ENCODE measurements around the gene SLC35G6. TPM values are rescaled to one million over a fixed set of nuclear protein-coding genes. Genes with fewer than 3 reads are reported as not detected.
"Not testable (repeated sequence)": the region's sequence is repeated elsewhere in the genome, so short reads cannot be mapped to it uniquely, and the experiment has no call there.

Gene SLC35G6
- polyA plus RNA-seq, 3 donors = not detected

DNA sequence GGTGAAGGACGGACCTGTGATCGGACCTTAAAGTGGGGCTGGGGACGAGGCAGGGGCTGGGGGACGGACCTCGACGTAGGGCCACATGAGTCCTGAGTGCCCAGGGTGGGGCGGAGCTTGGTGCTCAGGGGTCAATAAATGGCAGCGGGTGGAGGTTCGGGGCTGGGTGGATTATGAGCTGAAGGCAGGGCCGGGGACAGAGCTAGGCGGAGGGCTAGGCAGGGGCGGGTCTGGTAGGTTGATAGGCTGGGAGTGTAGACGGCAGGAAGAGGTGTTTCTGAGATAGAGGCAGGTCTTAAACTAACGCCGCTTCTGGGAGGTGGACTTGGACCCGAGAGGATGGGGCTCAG, 35.7 kb upstream of the SLC35G6 start:
- 1 to 9% (median 2%) methylated on average over 16 of the region's 16 CpGs for WGBS, 3 donors
- no peak overlapping the region for H3K27ac ChIP-seq (ENCODE audit: low read depth, low read length)

DNA sequence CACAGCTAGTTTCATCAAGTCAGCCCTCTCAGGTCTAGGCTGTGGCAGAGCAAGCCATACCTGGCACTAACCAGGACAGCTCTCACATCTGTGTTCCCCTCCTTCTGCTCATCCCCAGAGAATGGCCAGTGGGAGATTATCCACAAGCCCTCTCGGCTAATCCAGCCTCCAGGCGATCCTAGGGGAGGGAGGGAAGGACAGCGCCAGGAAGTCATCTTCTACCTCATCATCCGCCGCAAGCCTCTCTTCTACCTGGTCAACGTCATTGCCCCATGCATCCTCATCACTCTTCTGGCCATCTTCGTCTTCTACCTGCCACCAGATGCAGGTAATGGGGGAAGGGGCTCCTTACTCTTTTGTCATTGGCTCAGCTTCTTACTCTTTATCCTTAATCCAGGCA, 32.8 kb upstream of the SLC35G6 start:
- H3K27ac ChIP-seq (ENCODE audit: low read depth, low read length) = no peak overlapping the region
- WGBS, 3 donors = 85 to 96% (median 90%) methylated on average over 6 to 7 of the region's 7 CpGs

DNA sequence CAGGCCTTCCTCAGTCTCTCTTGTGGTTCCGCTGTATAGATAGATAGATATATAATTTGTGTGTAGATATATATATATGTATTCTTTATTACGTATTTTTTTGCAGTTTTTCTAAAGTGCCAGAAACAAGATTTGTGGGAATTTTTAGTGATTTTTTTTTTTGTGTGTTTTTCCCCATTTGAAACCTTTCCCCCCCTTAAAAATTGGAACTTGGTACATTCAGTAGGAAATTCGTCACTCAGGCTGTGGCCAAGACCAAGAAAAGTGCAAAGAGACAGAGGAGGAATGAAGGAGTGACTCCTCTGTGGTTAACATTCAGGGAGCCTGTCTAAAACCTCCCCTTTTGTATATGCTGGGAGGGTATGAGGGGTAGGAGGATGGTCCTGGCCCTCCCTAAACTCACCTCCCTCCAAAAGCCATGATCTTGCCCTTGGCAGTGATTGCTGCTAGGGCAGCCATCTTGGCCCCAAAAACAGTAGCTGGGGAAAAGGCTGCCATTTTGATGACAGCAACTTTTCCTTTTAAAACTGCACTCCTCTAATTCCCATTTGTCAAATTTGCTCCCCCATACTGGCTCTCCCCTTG, 21.2 kb upstream of the SLC35G6 start:
- no peak overlapping the region for H3K27ac ChIP-seq (ENCODE audit: low read depth, low read length)
- WGBS, 3 donors = 67 to 75% (median 75%) methylated on average over 3 of the region's 3 CpGs

DNA sequence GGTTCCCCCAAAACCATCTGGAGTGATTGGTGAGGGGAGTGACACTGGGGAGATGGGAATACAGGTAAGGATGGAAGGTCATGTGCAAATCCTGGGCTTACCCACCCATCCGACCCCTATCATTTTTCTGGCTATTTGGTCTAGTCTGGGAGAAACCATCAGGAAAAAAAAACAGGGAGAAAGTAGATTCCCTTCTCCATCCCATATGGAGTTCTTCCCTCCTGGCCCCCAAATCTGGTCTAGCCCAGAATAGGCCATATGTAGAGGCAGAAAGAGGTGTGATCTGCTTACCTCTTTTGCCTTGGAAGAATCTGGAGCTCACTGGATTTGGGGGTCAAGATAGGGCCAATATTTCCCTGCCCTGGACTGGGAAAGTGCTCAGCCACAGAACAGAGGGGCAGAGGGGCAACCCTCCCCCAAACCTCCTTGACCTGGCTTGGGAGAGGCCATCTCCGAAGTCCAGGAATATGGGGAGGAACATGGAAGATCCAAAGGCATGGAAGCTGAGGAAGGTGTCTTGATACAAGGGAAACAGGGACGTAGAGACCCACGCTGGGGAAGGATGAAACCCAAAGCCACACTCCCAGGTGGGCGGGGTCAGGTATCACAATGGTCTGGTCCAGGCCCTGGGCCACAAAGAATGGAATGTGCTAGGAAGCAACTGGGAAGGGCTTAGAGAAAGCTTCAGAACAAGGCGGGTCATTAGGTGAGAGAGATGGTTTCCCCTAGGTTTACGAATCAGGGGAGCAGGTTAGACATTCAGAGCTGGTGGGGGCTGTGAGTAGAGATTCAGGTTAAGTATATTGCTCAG, 20.2 kb upstream of the SLC35G6 start:
- 94 to 98% (median 96%) methylated on average over 7 of the region's 7 CpGs for WGBS, 3 donors
- H3K27ac ChIP-seq (ENCODE audit: low read depth, low read length) = no peak overlapping the region

DNA sequence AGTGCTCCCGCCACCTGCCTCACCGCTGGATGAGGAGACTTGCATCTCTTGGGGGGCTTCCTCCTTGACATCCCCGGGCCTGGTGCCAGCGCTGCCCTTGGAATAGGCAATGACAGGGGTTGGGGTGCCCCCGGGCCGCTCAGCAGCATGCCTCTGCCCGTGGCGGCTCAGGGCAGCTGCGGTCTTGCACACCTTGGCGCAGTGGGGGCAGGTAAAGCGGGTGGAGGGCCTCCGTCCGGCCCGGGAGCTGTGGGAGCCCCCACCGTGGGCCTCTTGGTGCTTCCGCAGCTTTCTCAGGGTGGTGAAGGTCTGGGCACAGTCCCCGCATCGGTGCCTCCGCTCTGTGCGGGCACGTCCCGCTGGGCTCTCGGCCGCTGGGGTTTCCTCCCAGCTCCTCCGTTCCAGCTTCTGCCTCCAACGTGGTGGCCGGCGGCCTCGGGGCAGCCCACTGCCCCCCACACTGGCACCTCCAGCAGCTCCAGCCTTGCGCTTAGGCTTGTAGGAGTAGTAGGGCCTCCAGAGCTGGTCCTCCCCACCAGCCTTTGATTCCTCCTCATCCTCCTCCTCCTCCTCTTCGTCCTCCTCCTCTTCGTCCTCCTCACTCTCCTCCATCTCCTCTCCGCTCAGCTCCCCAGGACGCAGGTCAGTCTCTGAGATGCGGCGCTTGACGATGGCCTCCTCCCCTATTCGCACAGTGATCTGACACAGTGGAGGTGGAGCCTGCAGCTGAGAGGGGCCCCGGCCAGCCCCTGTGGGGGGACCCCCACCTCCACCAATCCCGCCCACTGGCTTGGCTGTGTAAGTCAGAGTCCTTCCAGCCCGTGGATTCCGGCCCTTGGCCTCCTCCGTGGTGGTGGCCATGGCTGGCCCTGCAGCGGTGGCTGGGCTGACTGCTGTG, 18.5 kb upstream of the SLC35G6 start:
- H3K27ac ChIP-seq (ENCODE audit: low read depth, low read length) = no peak overlapping the region
- WGBS, 3 donors = 90 to 92% (median 90%) methylated on average over 38 to 44 of the region's 44 CpGs

DNA sequence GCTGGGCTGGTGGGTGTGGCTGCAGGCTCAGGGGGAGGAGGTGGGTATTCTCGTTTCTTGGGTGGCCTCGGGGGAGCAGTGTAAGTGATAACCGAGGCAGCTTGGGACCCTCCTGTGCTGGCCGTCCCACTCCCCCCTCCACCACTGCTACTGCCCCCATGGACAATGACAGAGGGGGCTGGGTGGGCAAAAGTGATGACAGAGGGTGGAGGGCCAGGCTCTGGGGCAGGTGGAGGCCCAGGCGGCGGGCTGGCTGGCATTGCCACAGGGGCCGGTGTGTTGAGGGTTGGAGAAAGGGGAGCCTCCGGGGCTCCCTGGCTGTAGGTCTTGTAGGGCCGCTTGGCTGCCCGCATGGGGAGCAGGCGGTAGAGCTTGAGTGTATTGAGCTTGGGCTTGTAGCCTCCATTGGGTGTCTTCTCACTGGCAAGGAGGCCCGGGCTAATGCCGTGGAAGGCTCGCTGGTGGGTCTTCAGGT, 17.8 kb upstream of the SLC35G6 start:
- no peak overlapping the region for H3K27ac ChIP-seq (ENCODE audit: low read depth, low read length)
- 86 to 90% (median 86%) methylated on average over 14 of the region's 14 CpGs for WGBS, 3 donors

DNA sequence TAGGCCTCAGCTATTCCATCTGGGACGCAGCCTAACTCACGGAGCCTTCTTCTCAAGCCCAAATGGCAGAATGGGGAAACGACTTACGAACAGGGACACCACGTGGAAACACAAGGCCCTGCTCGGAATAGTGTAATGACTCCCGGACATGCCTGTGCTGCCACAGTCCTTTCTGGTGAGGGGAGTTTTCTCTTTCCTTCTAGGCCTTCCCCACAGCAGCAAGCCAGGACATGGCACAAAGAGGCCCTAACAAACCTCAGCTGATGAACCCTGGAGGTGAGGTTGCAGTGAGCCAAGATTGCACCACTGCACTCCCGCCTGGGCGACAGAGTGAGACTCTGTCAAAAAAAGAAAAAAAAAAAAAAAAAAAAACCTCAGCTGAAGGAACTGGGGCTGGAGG, 17.2 kb upstream of the SLC35G6 start:
- no peak overlapping the region for H3K27ac ChIP-seq (ENCODE audit: low read depth, low read length)
- WGBS, 3 donors = 90 to 92% (median 91%) methylated on average over 9 of the region's 9 CpGs

DNA sequence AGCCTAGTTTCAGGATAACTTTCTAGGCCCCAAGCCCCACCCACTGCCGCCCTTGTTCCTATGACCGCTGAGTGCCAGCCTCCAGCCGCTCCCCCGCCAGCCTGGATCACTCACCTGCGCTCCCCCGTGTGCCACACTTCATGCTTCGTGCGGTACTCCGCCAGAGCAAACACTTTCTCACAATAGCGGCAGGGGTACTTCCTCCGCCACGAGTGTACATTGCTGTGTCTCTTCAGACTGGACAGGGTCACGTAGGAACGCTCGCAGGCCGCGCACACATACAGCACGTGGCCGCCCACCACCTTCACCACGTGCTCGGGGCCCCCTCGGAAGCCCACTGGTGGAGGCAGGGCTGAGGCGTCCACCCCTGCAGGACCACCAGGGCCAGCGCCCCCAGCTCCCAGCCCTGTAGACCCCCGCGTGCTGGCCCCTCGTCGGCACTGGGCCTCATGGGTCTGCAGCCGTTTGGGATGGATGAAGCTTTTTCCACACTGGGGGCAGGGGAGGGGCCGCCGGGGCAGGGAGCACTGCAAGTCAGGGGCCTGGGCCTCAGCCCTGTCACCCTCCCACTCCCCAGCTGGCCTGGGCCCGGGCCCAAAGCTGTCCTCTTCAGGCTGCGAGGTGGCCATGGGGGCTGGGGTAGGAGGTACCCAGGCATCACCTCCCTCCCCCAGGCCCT, 15.5 kb upstream of the SLC35G6 start:
- no peak overlapping the region for H3K27ac ChIP-seq (ENCODE audit: low read depth, low read length)
- 89 to 93% (median 89%) methylated on average over 32 to 33 of the region's 33 CpGs for WGBS, 3 donors

DNA sequence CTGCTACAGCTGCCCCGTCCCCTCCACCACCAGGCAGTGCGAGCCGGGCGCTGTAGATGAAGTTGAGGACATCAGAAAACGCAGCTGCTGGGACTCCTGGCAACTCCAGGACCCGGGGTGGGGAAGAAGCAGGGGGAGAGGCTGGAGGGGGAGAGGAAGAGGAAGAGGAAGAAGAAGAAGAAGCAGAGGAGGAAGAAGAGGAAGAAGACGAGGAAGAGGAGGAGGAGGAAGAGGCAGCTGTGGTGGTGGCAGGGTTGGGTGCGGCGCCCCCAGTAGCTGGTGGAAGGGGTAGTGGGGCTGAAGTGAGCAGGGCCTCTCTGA, 15.0 kb upstream of the SLC35G6 start:
- H3K27ac ChIP-seq (ENCODE audit: low read depth, low read length) = no peak overlapping the region
- 71 to 87% (median 72%) methylated on average over 9 of the region's 9 CpGs for WGBS, 3 donors

DNA sequence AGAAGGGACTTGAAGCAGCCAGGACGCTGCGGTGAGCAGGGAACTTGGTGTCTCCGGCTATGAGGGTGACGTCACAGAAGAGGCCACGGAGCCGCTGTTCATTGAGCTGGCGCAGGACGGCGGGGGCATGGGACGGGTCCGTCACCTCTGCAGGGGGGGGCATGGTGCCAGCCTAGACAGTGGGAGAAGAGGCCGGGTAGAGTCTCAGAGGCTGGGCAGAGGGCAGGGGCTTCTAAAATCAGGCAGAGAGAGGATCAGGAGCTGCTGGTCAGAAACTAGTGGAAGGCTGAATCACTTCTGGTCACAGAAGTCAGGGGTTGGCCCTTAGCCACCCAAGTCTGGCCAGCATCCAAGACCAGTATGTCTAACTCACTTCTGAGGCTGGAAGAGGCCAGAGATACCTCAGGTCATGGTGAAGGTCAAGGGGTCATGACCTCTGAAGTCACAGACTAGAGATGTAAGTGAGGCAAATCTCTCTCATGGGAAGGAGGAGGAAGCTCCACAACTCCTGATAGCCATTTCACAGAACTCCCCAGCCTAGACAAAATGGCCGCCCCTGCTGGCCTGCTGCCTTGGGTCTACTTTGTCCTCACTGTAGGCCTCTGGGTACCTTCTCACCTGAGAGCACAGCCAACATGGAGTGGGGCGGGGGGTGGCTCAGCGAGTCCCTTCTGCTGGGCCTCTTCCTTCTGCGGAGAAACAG, 14.5 kb upstream of the SLC35G6 start:
- no peak overlapping the region for H3K27ac ChIP-seq (ENCODE audit: low read depth, low read length)
- WGBS, 3 donors = 48 to 84% (median 56%) methylated on average over 16 of the region's 16 CpGs

DNA sequence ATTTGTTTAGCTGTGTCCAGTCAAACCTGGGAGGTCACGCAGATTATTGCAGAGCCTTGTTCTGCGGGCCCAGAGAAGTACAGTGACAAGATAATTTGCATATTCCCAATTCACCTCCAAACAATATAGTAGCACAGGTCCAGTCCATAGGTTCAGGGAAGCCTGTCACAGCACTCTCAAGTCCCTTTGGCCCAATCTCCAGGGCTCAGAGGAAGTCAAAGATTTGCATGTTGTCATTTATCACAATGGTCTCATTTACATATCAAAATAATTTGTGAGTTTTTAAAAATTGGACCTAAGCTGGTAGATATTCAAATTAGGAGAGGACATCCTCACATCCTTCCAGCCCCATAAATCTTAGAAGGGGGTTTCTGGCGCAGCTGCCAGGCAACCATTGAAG, 13.7 kb upstream of the SLC35G6 start:
- WGBS, 3 donors = 80 to 91% (median 90%) methylated on average over 3 of the region's 3 CpGs
- no peak overlapping the region for H3K27ac ChIP-seq (ENCODE audit: low read depth, low read length)

DNA sequence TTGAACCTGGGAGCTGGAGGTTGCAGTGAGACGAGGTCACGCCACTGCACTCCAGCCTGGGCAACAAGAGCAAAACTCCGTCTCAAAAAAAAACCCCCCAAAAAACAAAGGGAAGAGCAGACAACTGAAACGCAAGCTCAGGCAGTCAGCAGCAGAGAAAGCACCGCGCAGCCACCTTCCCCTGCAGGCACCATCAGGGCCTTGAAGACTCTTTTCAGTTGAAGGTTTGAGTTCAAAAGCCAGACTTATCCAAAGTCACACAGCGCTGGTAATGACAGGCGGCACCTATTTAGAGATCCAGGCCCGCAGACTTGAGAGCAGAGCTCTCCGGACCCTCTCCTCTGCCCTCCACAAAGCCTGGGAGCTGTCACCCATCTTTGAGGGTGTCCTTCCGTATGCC, 13.0 kb upstream of the SLC35G6 start:
- 92 to 94% (median 94%) methylated on average over 11 of the region's 11 CpGs for WGBS, 3 donors
- no peak overlapping the region for H3K27ac ChIP-seq (ENCODE audit: low read depth, low read length)

DNA sequence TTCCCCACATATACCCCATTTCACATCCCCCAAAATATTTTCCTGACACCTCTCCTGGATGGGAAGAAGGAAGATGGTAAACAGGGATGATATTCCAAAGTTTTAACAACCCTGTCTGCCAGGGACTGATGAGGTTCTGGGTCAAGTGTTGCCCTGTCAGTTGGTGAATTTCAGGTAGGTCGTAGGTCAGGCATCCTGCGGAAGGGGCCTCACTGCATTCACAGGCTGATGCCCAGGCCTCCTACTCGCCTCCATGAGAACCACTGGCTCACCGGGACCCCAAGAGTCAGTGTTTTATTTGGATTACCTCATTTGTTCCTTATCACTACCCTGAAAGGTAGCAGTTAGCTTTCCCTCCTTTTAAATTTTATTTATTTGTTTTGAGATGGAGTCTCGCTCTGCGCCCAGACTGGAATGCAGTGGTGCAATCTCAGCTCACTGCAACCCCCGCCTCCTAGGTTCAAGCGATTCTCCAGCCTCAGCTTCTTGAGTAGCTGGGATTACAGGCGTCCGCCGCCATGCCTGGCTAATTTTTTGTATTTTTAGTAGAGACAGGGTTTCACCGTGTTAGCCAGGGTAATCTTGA, 12.3 kb upstream of the SLC35G6 start:
- 77 to 80% (median 78%) methylated on average over 12 of the region's 12 CpGs for WGBS, 3 donors
- no peak overlapping the region for H3K27ac ChIP-seq (ENCODE audit: low read depth, low read length)

DNA sequence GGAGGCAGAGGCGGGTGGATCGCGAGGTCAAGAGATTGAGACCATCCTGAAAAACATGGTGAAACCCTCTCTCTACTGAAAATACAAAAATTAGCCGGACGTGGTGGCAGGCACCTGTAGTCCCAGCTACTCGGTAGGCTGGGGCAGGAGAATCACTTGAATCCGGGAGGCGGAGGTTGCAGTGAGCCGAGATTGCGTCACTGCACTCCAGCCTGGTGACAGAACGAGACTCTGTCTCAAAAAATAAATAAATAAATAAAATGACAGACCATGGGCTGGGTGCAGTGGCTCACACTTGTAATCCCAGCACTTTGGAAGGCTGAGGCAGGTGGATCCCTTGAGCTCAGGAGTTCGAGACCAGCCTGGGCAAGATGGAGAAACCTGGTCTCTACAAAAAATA, 11.4 kb upstream of the SLC35G6 start:
- not testable (repeated sequence) for H3K27ac ChIP-seq (ENCODE audit: low read depth, low read length)
- WGBS, 3 donors = 77 to 94% (median 85%) methylated on average over 12 of the region's 12 CpGs

DNA sequence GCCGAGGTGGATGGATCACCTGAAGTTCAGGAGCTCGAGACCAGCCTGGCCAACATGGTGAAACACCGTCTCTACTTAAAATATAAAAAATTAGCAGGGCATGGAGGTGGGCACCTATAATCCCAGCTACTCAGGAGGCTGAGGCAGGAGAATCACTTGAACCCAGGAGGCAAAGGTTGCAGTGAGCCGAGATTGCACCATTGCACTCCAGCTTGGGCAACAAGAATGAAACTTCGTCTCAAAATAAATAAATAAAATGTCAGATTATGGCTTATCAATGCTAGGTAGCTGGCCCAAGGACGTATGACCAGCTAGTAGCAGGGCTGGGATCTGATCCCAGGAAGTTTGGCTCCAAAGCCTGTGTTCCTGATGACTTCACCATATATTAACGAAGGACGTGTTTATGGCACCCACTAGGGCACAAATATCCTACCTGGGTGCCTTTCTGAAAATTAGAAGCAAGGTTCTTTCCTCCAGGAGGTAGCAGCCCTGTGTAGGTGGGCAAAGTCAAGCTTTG, 10.7 kb upstream of the SLC35G6 start:
- H3K27ac ChIP-seq (ENCODE audit: low read depth, low read length) = not testable (repeated sequence)
- 53 to 82% (median 80%) methylated on average over 8 of the region's 8 CpGs for WGBS, 3 donors

DNA sequence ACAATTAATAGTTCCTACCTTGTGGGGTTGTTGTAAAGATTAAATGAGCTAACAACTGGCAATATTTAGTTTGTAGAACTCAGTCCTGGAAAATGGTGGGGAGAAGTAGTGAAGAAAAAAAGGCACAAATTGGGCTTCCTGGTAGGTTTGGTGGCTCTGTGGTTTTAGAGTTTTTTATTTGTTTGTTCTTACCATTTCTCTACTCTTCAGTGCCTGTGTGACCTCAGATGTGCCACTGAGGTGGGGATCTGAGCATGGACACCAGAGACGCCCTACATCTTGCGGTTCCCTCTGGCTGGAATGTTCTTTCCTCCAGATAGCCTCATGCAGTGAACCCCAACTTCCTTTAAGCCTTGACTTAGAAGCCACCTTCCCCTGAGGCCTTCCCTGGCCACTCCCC, 9.5 kb upstream of the SLC35G6 start:
- WGBS, 3 donors = 61 to 93% (median 90%) methylated on average over 2 of the region's 2 CpGs
- no peak overlapping the region for H3K27ac ChIP-seq (ENCODE audit: low read depth, low read length)

DNA sequence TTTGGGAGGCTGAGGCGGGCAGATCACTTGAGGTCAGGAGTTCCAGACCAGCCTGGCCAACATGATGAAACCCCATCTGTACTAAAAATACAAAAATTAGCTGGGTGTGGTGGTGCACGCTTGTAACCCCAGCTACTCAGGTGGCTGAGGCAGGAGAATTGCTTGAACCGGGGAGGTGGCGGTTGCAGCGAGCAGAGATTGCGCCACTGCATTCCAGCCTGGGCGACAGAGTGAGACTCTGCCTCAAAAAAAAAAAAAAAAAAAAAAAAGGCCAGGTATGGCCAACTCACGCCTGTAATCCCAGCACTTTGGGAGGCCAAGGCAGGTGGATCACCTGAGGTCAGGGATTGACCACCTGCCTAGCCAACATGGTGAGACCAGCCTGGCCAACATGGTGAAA, 6.5 kb upstream of the SLC35G6 start:
- not testable (repeated sequence) for H3K27ac ChIP-seq (ENCODE audit: low read depth, low read length)
- 67 to 83% (median 68%) methylated on average over 8 of the region's 8 CpGs for WGBS, 3 donors
